Measurements from ENCODE around the gene CYGB.

- TF ChIP-seq CTCF (optimal IDR thresholded peaks at IDR 0.05 in 1 of 3, IDR thresholded peaks at IDR 0.05 in 1 of 3, conservative IDR thresholded peaks at IDR 0.05 in 1 of 3; ENCODE audit: extremely low read depth in 1 of 3, insufficient read depth in 2 of 3, low read length in 3 of 3) (no peak), EZH2 (IDR thresholded peaks at IDR 0.05; ENCODE audit: low read length) (no peak)
Observed at GRCh38 chr17:76497979-76498875, 39.3 kb downstream of the CYGB start.
